Retinal pigment epithelial cell (primary cell): ENCODE data around the gene CDK5RAP3.
A peak's percentile ranks its signal among the peaks of the same experiment; 100 is the strongest.

Experiments
- DNase-seq: peaks from one replicate; pipeline ENCODE4 v3.0.0-alpha.2; 2010; ENCODE audit warnings: low read depth
- H3K4me3 ChIP-seq: 2 replicates; pipeline ENCODE4 v1.5.1; 2011; ENCODE audit warnings: mild to moderate bottlenecking, low read length, control low read depth, moderate library complexity
- TF ChIP-seq, protein P1 (sequence below): conservative IDR thresholded peaks from 2 replicates; pipeline ENCODE4 v1.5.1; 2011; ENCODE audit warnings: low read depth, low read length, control low read depth, inconsistent platforms

The CDK5RAP3 gene

GRCh38 chr17:47949946-47950345 lies 21.0 kb upstream of the CDK5RAP3 start:
- H3K4me3 ChIP-seq, result no peak overlapping the region
- TF ChIP-seq, protein P1, sequence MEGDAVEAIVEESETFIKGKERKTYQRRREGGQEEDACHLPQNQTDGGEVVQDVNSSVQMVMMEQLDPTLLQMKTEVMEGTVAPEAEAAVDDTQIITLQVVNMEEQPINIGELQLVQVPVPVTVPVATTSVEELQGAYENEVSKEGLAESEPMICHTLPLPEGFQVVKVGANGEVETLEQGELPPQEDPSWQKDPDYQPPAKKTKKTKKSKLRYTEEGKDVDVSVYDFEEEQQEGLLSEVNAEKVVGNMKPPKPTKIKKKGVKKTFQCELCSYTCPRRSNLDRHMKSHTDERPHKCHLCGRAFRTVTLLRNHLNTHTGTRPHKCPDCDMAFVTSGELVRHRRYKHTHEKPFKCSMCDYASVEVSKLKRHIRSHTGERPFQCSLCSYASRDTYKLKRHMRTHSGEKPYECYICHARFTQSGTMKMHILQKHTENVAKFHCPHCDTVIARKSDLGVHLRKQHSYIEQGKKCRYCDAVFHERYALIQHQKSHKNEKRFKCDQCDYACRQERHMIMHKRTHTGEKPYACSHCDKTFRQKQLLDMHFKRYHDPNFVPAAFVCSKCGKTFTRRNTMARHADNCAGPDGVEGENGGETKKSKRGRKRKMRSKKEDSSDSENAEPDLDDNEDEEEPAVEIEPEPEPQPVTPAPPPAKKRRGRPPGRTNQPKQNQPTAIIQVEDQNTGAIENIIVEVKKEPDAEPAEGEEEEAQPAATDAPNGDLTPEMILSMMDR, result no peak
- DNase-seq, result no peak

- no peak for DNase-seq
- TF ChIP-seq, protein P1, result no peak
- H3K4me3 ChIP-seq, result no peak overlapping the region
Measured at GRCh38 chr17:47950448-47950847, 20.5 kb upstream of the CDK5RAP3 start.

DNA sequence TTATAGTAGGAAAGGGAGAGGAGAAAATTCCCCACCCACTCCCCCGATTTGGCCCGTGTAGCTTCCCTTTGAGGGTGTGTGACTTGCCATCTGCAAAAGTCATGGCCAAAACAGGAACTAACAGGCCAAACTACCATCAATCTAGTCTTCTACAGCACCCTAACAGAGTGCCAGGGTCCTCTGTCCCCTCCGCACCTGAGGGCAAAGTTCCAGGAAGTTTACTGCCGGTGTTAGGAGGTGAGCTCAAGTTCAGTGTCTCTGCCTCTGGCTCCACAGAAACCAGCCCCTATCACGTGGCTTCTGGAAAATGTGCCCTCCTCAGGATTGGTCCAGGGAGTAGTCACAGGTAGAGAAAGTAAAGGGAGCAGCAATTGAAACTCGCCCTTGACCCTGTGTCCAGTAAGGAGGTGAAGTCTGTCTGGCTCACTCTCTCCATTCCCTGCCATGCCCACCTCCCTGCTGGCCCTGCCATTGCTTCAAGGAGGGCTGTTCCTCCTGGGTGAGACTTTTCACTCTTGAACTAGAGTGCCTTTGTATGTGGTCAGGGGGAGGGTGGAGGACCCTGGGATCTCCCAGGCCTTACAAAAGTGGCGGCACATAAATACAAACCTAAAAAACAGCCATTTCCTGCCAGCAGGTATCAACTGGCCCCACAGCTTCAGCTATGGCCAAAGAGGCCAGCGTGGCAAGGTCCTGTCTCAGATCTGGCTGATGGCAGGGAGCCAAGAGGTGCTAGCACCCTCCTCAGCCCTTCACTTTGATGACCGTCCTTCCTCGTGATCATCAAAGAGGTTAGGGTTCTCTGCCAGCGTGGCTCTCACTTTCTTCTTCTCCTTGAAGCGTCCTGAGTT lies 18.5 kb upstream of the CDK5RAP3 start:
- H3K4me3 ChIP-seq, result no peak overlapping the region
- TF ChIP-seq, protein P1, result no peak
- no peak for DNase-seq

GRCh38 chr17:47953909-47954308 lies 17.0 kb upstream of the CDK5RAP3 start:
- no peak overlapping the region for H3K4me3 ChIP-seq
- no peak for DNase-seq
- TF ChIP-seq, protein P1, result peak; percentile 24

GRCh38 chr17:47955497-47956461 lies 15.1 kb upstream of the CDK5RAP3 start:
- no peak for DNase-seq
- H3K4me3 ChIP-seq, result no peak overlapping the region
- TF ChIP-seq, protein P1, result no peak

DNA sequence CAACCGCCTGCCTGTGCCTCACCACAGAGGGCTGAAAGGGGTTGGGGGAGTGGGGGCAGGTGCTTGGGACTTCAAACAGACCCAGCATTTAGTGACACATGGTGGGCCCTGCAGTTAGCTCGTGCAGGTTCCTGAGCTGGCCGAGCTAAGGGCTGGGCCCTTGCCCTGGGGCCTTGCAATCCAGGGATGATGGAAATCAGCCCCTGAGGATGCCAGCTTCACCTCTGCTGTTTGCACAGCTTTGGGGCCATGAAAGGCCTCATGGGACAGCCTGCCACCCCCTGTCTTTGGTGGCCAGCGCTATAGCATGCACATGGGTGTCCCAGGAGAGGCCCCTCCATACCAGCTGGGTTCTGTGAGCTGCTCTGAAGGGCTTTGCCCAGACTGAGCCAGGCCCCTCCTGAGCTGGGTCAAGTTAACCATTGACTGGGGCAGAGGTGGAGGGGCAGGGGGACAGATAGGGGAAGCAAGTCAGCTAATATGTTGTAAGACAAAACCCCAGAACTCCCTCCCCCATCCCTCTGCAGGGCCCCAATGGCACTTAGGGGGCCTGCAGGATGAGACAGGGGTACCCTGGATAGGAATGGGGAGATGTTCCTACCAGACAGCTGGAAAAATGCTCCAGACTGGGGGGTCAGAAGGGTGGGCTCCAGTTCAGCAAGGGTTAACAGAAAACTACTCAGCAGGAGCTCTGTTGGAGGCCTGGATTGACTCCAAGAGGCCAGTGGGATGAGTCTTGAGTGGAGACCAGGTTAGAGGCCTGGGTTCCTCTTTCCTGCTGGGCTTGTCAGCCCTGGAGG lies 13.9 kb upstream of the CDK5RAP3 start:
- no peak overlapping the region for H3K4me3 ChIP-seq
- TF ChIP-seq, protein P1, result no peak
- DNase-seq, result no peak
